ENCODE measurements around the gene COL23A1. TPM values are rescaled to one million over a fixed set of nuclear protein-coding genes. Genes with fewer than 3 reads are reported as not detected.
"Not testable (repeated sequence)": the region's sequence is repeated elsewhere in the genome, so short reads cannot be mapped to it uniquely, and the experiment has no call there.

The COL23A1 gene
- total RNA-seq, 2 experiments from 2014 or later: 0.63 to 0.68 TPM

DNA sequence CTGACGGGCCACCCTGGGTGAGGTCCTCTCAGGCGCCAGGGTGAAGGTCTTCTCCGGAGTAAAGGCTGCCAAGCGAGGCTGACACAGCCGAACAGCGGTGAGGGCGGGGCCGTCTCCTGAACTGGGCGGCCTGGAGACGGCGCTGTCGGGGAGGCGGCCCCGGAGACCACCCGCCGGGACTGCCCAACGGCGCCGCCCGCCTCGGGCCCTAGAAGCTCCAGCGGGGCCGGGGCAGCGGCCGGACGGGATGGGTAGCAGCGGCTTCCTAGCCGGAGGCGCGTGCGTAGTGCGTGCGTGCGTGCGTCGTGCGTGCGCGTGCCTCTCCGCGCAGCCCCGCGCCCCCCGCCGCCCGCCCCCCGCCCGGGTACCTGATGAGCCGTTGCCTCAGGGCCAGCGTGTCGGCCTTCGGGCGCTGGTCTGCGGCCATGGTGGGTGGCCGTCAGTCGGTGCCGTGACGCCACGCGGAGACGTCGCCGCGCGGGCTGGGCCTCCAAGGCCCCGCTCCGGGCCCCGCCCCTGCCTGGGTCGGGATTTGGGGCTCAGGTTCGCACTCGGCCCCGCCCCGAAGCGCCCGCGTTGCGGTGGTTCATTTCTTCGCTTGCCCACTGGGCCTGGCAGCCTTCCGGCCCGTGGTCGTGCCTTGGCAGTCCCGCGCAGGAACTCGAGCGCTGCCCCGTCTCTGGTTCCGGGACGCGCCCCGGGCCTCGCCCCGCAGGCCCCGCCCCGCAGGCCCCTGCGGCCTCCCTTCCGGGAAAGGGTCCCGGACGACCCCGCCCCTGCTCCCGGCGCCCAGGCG, 357.9 kb downstream of the COL23A1 start, which contains the start of gene PHYKPL:
Gene PHYKPL, minus strand, starts transcription at position 679 of the 796 bp plus-strand sequence. Its CDS starts 252 bp downstream, at position 427.
- H3K27me3 Mint-ChIP-seq (ENCODE audit: low read depth): no peaks in the 10 kb centered on the region
- CTCF ChIA-PET: interaction anchor here (0.6 to 0.9 kb wide), 2 partner anchors 8 to 16 kb away, joined by 3 read pairs; no protein-coding TSS in a partner anchor
- ATAC-seq: peak; percentile 70
- peaks cover 45% of the 10 kb centered on the region for H3K36me3 Mint-ChIP-seq (ENCODE audit: low read depth)
- H3K9me3 Mint-ChIP-seq (ENCODE audit: insufficient read depth): no peaks in the 10 kb centered on the region
- POLR2A ChIA-PET: interaction anchor here (0.7 to 1.2 kb wide), 5 partner anchors 9 to 28 kb away, joined by 3 to 5 read pairs (median 3); partner anchors contain the start of gene HNRNPAB
- H3K27ac Mint-ChIP-seq: peak within 1 kb of the TSS; percentile 85
- H3K4me1 Mint-ChIP-seq (ENCODE audit: low read depth): peaks cover 87% of the 10 kb centered on the region
- peak; percentile 81 for DNase-seq
- H3K4me3 Mint-ChIP-seq: peak within 1 kb of the TSS; percentile 90

DNA sequence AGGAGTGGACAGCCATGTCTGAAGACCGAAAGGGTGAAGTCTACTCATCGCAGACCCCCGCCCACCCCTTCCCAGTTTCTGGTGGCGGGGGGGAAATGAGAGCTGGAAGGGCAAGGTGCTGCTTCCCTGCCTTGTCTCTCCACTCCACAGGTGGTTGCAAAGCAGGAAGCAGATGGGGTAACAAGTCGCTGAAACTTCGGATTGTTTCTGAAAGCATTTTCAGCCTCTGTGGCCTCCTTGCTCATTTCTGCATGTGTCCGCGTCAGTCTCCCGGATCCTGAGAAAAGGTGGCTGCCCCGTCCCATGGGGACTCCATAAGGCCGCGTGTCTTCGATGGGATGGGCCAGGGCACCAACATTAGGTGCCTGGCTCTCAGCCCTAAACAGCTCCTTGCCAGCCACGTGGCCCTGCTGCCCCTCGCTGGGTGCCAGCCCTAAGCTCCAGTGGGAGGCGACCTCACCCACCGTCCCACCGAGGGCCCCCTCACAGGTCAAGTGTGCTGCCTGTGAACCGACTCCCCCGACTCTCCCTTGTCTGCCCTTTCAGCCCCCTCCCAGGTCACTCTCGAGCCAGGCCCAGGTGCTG, 358.6 kb downstream of the COL23A1 start:
- peaks cover 87% of the 10 kb centered on the region for H3K4me1 Mint-ChIP-seq (ENCODE audit: low read depth)
- ChIA-PET POLR2A (interaction anchor here (0.7 to 1.2 kb wide), 5 partner anchors 15 to 27 kb away, joined by 3 to 5 read pairs (median 3); partner anchors contain the start of gene HNRNPAB), CTCF (no interaction called here)
- no peaks in the 10 kb centered on the region for H3K27me3 Mint-ChIP-seq (ENCODE audit: low read depth)
- H3K36me3 Mint-ChIP-seq (ENCODE audit: low read depth): peaks cover 52% of the 10 kb centered on the region
- ATAC-seq: no peak
- H3K9me3 Mint-ChIP-seq (ENCODE audit: insufficient read depth): no peaks in the 10 kb centered on the region
- peak overlapping the region; percentile 85 for H3K27ac Mint-ChIP-seq
- peak overlapping the region; percentile 90 for H3K4me3 Mint-ChIP-seq
- no peak for DNase-seq

- Mint-ChIP-seq H3K36me3 (ENCODE audit: low read depth) (peaks cover 55% of the 10 kb centered on the region), H3K9me3 (ENCODE audit: insufficient read depth) (no peaks in the 10 kb centered on the region), H3K4me1 (ENCODE audit: low read depth) (peaks cover 83% of the 10 kb centered on the region), H3K4me3 (peak overlapping the region; percentile 90), H3K27me3 (ENCODE audit: low read depth) (no peaks in the 10 kb centered on the region), H3K27ac (peak overlapping the region; percentile 85)
- no peak for ATAC-seq
- ChIA-PET POLR2A (interaction anchor here (0.7 to 1.4 kb wide), 5 partner anchors 17 to 27 kb away, joined by 3 to 7 read pairs (median 3); partner anchors contain the start of gene HNRNPAB), CTCF (interaction anchor here (0.6 kb wide), 2 partner anchors 9 to 14 kb away, joined by 3 read pairs; no protein-coding TSS in a partner anchor)
- no peak for DNase-seq
These were observed 359.2 kb downstream of the COL23A1 start for GRCh38 chr5:178230879-178231538.

GRCh38 chr5:178229861-178230260, 360.3 kb downstream of the COL23A1 start:
- Mint-ChIP-seq H3K27ac (peak overlapping the region; percentile 63), H3K27me3 (ENCODE audit: low read depth) (no peaks in the 10 kb centered on the region), H3K9me3 (ENCODE audit: insufficient read depth) (no peaks in the 10 kb centered on the region), H3K36me3 (ENCODE audit: low read depth) (peaks cover 64% of the 10 kb centered on the region), H3K4me1 (ENCODE audit: low read depth) (peaks cover 75% of the 10 kb centered on the region), H3K4me3 (peak overlapping the region; percentile 90)
- ChIA-PET POLR2A (interaction anchor here (1.4 kb wide), 1 partner anchor 25 kb away, joined by 7 read pairs; the partner anchor contains the start of gene HNRNPAB), CTCF (no interaction called here)
- ATAC-seq: no peak
- no peak for DNase-seq

GRCh38 chr5:178229111-178229510, 361.1 kb downstream of the COL23A1 start:
- peaks cover 67% of the 10 kb centered on the region for H3K4me1 Mint-ChIP-seq (ENCODE audit: low read depth)
- H3K9me3 Mint-ChIP-seq (ENCODE audit: insufficient read depth); H3K27me3 Mint-ChIP-seq (ENCODE audit: low read depth); DNase-seq; ATAC-seq; CTCF ChIA-PET; POLR2A ChIA-PET: not testable (repeated sequence)
- H3K4me3 Mint-ChIP-seq: peak overlapping the region; percentile 90
- H3K36me3 Mint-ChIP-seq (ENCODE audit: low read depth): peaks cover 68% of the 10 kb centered on the region
- peak overlapping the region; percentile 72 for H3K27ac Mint-ChIP-seq

DNA sequence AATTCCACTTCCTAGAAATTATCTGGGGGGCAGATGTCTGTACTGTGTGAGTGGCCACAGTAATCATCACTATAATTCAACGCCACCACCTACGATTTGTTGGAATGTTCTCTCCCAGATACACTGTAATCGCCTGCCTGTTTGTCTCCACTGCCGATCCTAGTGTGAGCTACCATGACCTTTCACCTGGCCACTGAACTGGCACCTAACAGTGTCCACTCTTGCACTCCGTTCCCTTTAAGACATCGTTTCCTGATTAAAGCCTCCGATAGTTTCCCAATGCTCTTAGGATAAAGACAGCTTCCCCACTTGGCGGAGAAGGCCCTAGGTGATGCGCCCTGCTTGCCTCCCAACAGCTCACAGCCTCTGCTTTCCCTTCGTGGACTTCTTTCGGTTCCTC, 361.6 kb downstream of the COL23A1 start:
- CTCF ChIA-PET: no interaction called here
- DNase-seq (no peak), ATAC-seq (no peak)
- no peaks in the 10 kb centered on the region for H3K9me3 Mint-ChIP-seq (ENCODE audit: insufficient read depth)
- no peak overlapping the region for H3K4me3 Mint-ChIP-seq
- no peaks in the 10 kb centered on the region for H3K27me3 Mint-ChIP-seq (ENCODE audit: low read depth)
- peaks cover 73% of the 10 kb centered on the region for H3K36me3 Mint-ChIP-seq (ENCODE audit: low read depth)
- H3K4me1 Mint-ChIP-seq (ENCODE audit: low read depth): peaks cover 63% of the 10 kb centered on the region
- H3K27ac Mint-ChIP-seq: no peak overlapping the region
- POLR2A ChIA-PET: no interaction called here

GRCh38 chr5:178227929-178228328, 362.3 kb downstream of the COL23A1 start:
- peak overlapping the region; percentile 56 for H3K27ac Mint-ChIP-seq
- no peaks in the 10 kb centered on the region for H3K9me3 Mint-ChIP-seq (ENCODE audit: insufficient read depth)
- H3K27me3 Mint-ChIP-seq (ENCODE audit: low read depth): no peaks in the 10 kb centered on the region
- no peak overlapping the region for H3K4me3 Mint-ChIP-seq
- ATAC-seq: no peak
- peaks cover 59% of the 10 kb centered on the region for H3K4me1 Mint-ChIP-seq (ENCODE audit: low read depth)
- ChIA-PET POLR2A (no interaction called here), CTCF (no interaction called here)
- H3K36me3 Mint-ChIP-seq (ENCODE audit: low read depth): peaks cover 80% of the 10 kb centered on the region
- no peak for DNase-seq

GRCh38 chr5:178227138-178227659, 363.0 kb downstream of the COL23A1 start:
- POLR2A ChIA-PET: no interaction called here
- Mint-ChIP-seq H3K9me3 (ENCODE audit: insufficient read depth) (no peaks in the 10 kb centered on the region), H3K4me3 (no peak overlapping the region), H3K36me3 (ENCODE audit: low read depth) (peaks cover 84% of the 10 kb centered on the region), H3K4me1 (ENCODE audit: low read depth) (peaks cover 58% of the 10 kb centered on the region), H3K27me3 (ENCODE audit: low read depth) (no peaks in the 10 kb centered on the region), H3K27ac (peak overlapping the region; percentile 72)
- DNase-seq (no peak), ATAC-seq (no peak)
- CTCF ChIA-PET: no interaction called here

- Mint-ChIP-seq H3K4me1 (ENCODE audit: low read depth) (peaks cover 54% of the 10 kb centered on the region), H3K27ac (peak overlapping the region; percentile 13)
- no peak for DNase-seq
These were observed 365.0 kb downstream of the COL23A1 start for GRCh38 chr5:178225174-178225573.

GRCh38 chr5:178224403-178224802, 365.8 kb downstream of the COL23A1 start:
- ChIA-PET POLR2A (interaction anchor here (0.8 kb wide), 1 partner anchor 12 kb away, joined by 4 read pairs; no protein-coding TSS in a partner anchor), CTCF (no interaction called here)
- peaks cover 80% of the 10 kb centered on the region for H3K36me3 Mint-ChIP-seq (ENCODE audit: low read depth)
- H3K4me3 Mint-ChIP-seq: no peak overlapping the region
- ATAC-seq (no peak), DNase-seq (no peak)
- no peaks in the 10 kb centered on the region for H3K27me3 Mint-ChIP-seq (ENCODE audit: low read depth)
- H3K9me3 Mint-ChIP-seq (ENCODE audit: insufficient read depth): no peaks in the 10 kb centered on the region
- no peak overlapping the region for H3K27ac Mint-ChIP-seq
- peaks cover 47% of the 10 kb centered on the region for H3K4me1 Mint-ChIP-seq (ENCODE audit: low read depth)

More at GRCh38 chr5:178225174-178225573, 365.0 kb downstream of the COL23A1 start:
- no peaks in the 10 kb centered on the region for H3K27me3 Mint-ChIP-seq (ENCODE audit: low read depth)
- H3K36me3 Mint-ChIP-seq (ENCODE audit: low read depth): peaks cover 82% of the 10 kb centered on the region
- H3K4me3 Mint-ChIP-seq: no peak overlapping the region
- POLR2A ChIA-PET: interaction anchor here (0.8 kb wide), 1 partner anchor 12 kb away, joined by 4 read pairs; no protein-coding TSS in a partner anchor
- ATAC-seq: no peak
- H3K9me3 Mint-ChIP-seq (ENCODE audit: insufficient read depth): no peaks in the 10 kb centered on the region
- CTCF ChIA-PET: no interaction called here

DNA sequence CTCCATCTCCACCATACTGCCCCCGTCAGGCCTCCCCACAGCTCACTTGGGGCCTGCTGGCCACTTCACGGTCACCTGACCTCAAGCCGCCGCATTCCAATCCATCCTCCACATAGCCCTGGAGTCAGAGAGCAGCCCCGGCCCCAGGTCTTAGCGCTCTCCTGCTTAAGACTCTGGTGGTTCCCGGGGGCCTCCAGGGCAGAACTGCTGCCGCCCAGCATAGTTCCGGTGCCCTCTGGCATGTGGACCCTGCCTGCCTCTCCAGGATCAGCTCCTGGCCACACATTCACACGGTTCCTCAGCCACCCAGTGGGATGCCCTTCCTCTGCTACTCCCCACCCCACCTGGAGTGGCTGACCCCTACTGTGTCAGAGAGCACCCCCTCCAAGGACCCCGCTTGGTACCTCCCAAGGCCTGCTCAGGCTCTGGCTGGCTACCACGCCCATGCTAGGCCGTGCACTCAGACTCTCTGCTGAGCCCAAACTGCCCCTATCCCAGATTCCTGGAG, 366.3 kb downstream of the COL23A1 start:
- Mint-ChIP-seq H3K36me3 (ENCODE audit: low read depth) (peaks cover 77% of the 10 kb centered on the region), H3K27ac (peak overlapping the region; percentile 62), H3K4me3 (no peak overlapping the region), H3K9me3 (ENCODE audit: insufficient read depth) (no peaks in the 10 kb centered on the region), H3K27me3 (ENCODE audit: low read depth) (no peaks in the 10 kb centered on the region), H3K4me1 (ENCODE audit: low read depth) (peaks cover 42% of the 10 kb centered on the region)
- CTCF ChIA-PET: no interaction called here
- no peak for DNase-seq
- POLR2A ChIA-PET: no interaction called here
- ATAC-seq: no peak

All from activated CD8-positive, alpha-beta T cell treated with anti-CD3 and anti-CD28 coated beads, Interleukin-2, amount 10 ng/mL, durations not matched to agents 7 days and 5 days (primary cell).